Ectodermal cell (in vitro differentiated cells): ENCODE results near the gene RUNX3.
"Not testable (repeated sequence)": the region's sequence is repeated elsewhere in the genome, so short reads cannot be mapped to it uniquely, and the experiment has no call there.

ENCODE experiments used
- H3K27ac ChIP-seq: 2 replicates; pipeline ENCODE4 v1.7.0; 2013; ENCODE audit warnings: mild to moderate bottlenecking, low read depth, low read length; ENCODE audit not compliant: insufficient read depth, poor library complexity, severe bottlenecking
- H3K27me3 ChIP-seq: 2 replicates; pipeline ENCODE4 v1.7.0; 2013; ENCODE audit warnings: mild to moderate bottlenecking, low read length; ENCODE audit not compliant: insufficient read depth, control insufficient read depth, poor library complexity, severe bottlenecking
- H3K36me3 ChIP-seq: one replicate; pipeline ENCODE4 v1.7.0; 2013; ENCODE audit warnings: low read length; ENCODE audit not compliant: control insufficient read depth, insufficient read depth
- H3K4me1 ChIP-seq: one replicate; pipeline ENCODE4 v1.7.0; 2013; ENCODE audit warnings: low read length; ENCODE audit not compliant: control insufficient read depth, insufficient read depth
- H3K4me3 ChIP-seq: 2 replicates; pipeline ENCODE4 v1.7.0; 2013; ENCODE audit warnings: low read depth, low read length, control low read depth; ENCODE audit not compliant: insufficient read depth
- H3K9me3 ChIP-seq: 2 replicates; pipeline ENCODE4 v1.7.0; 2013; ENCODE audit warnings: mild to moderate bottlenecking, low read length, moderate library complexity; ENCODE audit not compliant: control insufficient read depth
- WGBS, 2 experiments: methylation state at CpG; one replicate each; pipeline ENCODE4 v1.1.7; 2013; ENCODE audit warnings: missing lambda C conversion rate in 2 of 2; 5-methylcytosine and 5-hydroxymethylcytosine counted together

The RUNX3 gene

GRCh38 chr1:24912376-24913273 lies 17.5 kb downstream of the RUNX3 start:
- Histone ChIP-seq H3K4me1 (peaks cover 10% of the 10 kb centered on the region), H3K36me3 (no peaks in the 10 kb centered on the region), H3K27me3 (no peaks in the 10 kb centered on the region), H3K9me3 (no peaks in the 10 kb centered on the region), H3K4me3 (no peak overlapping the region), H3K27ac (no peak overlapping the region)
- 88 to 89% methylated on average over 13 of the region's 13 CpGs for WGBS, 2 experiments

- Histone ChIP-seq H3K4me3 (no peak overlapping the region), H3K9me3 (no peaks in the 10 kb centered on the region), H3K27ac (no peak overlapping the region), H3K36me3 (no peaks in the 10 kb centered on the region), H3K27me3 (no peaks in the 10 kb centered on the region), H3K4me1 (peaks cover 10% of the 10 kb centered on the region)
- 87 to 88% methylated on average over 20 of the region's 20 CpGs for WGBS, 2 experiments
Observed at GRCh38 chr1:24911651-24912155, 18.4 kb downstream of the RUNX3 start.

- 90 to 93% methylated on average over 20 of the region's 20 CpGs for WGBS, 2 experiments
- Histone ChIP-seq H3K27ac (no peak overlapping the region), H3K27me3 (no peaks in the 10 kb centered on the region), H3K4me1 (peaks cover 11% of the 10 kb centered on the region), H3K9me3 (no peaks in the 10 kb centered on the region), H3K36me3 (no peaks in the 10 kb centered on the region), H3K4me3 (no peak overlapping the region)
Observed at GRCh38 chr1:24910751-24911650, 19.1 kb downstream of the RUNX3 start.

- no peak overlapping the region for H3K27ac ChIP-seq
- 86 to 95% methylated on average over 9 of the region's 9 CpGs for WGBS, 2 experiments
- peaks cover 13% of the 10 kb centered on the region for H3K4me1 ChIP-seq
- H3K4me3 ChIP-seq = no peak overlapping the region
- H3K36me3 ChIP-seq = no peaks in the 10 kb centered on the region
- H3K27me3 ChIP-seq = no peaks in the 10 kb centered on the region
- H3K9me3 ChIP-seq = no peaks in the 10 kb centered on the region
Observed at GRCh38 chr1:24910210-24910609, 19.9 kb downstream of the RUNX3 start.

- Histone ChIP-seq H3K9me3 (no peaks in the 10 kb centered on the region), H3K4me3 (no peak overlapping the region), H3K27ac (no peak overlapping the region), H3K27me3 (no peaks in the 10 kb centered on the region), H3K36me3 (no peaks in the 10 kb centered on the region), H3K4me1 (peaks cover 12% of the 10 kb centered on the region)
- 39 to 40% methylated on average over 15 of the region's 15 CpGs for WGBS, 2 experiments
Observed at GRCh38 chr1:24909388-24909898, 20.6 kb downstream of the RUNX3 start.

- Histone ChIP-seq H3K27ac (no peak overlapping the region), H3K9me3 (no peaks in the 10 kb centered on the region), H3K4me3 (no peak overlapping the region), H3K36me3 (no peaks in the 10 kb centered on the region), H3K4me1 (peaks cover 11% of the 10 kb centered on the region), H3K27me3 (no peaks in the 10 kb centered on the region)
- 92 to 93% methylated on average over 7 of the region's 7 CpGs for WGBS, 2 experiments
Observed at GRCh38 chr1:24908591-24909259, 21.4 kb downstream of the RUNX3 start.

GRCh38 chr1:24907587-24908294 lies 22.3 kb downstream of the RUNX3 start:
- H3K9me3 ChIP-seq, H3K4me3 ChIP-seq, H3K36me3 ChIP-seq, H3K27ac ChIP-seq, H3K27me3 ChIP-seq: not testable (repeated sequence)
- peaks cover 11% of the 10 kb centered on the region for H3K4me1 ChIP-seq
- WGBS, 2 experiments = 90 to 92% methylated on average over 56 to 57 of the region's 57 CpGs

GRCh38 chr1:24906760-24907490 lies 23.2 kb downstream of the RUNX3 start:
- Histone ChIP-seq H3K4me1 (peaks cover 7% of the 10 kb centered on the region), H3K4me3 (no peak overlapping the region), H3K27ac (no peak overlapping the region), H3K27me3 (no peaks in the 10 kb centered on the region), H3K9me3 (no peaks in the 10 kb centered on the region), H3K36me3 (no peaks in the 10 kb centered on the region)
- WGBS, 2 experiments = 94% methylated on average over 20 of the region's 20 CpGs
